Vagina (tissue), 2 donors: Measurements from ENCODE around the gene PPP1R14C. TPM values are rescaled to one million over a fixed set of nuclear protein-coding genes. Genes with fewer than 3 reads are reported as not detected.

Experiments used
- DNase-seq, 2 donors: peaks; one replicate each; pipeline ENCODE4 v3.0.0-alpha.2; 2017; ENCODE audit errors: extremely low spot score in 2 of 2
- H3K27ac ChIP-seq: fragments of 200-600 bp; sonication (generic); one replicate; pipeline ENCODE4 v1.5.1; 2019
- H3K27me3 ChIP-seq: fragments of 200-600 bp; sonication (generic); one replicate; pipeline ENCODE4 v1.5.1; 2019
- H3K36me3 ChIP-seq, 2 donors: fragments of 200-600 bp; sonication (generic); one replicate each; pipeline ENCODE4 v1.5.1; 2017 to 2019
- H3K4me1 ChIP-seq: fragments of 200-600 bp; sonication (generic); one replicate; pipeline ENCODE4 v1.5.1; 2019
- H3K4me3 ChIP-seq, 2 donors: fragments of 200-600 bp; sonication (generic); 1 replicate in 1 of 2; 2 replicates in 1 of 2; pipeline ENCODE4 v1.5.1; 2016 to 2019
- H3K9me3 ChIP-seq: fragments of 200-600 bp; sonication (generic); one replicate; pipeline ENCODE4 v1.5.1; 2019
- CTCF ChIP-seq, 3 experiments: fragments of 450-650 bp in 2 of 3; fragments of 200-600 bp in 1 of 3; sonication (generic) in 1 of 3; IDR thresholded peaks; one replicate each; pipeline ENCODE4 v1.5.1; 2017 to 2019; ENCODE audit warnings: antibody characterized with exemption in 3 of 3, mild to moderate bottlenecking in 2 of 3, moderate library complexity in 2 of 3
- POLR2A ChIP-seq, 2 donors: fragments of 450-650 bp; IDR thresholded peaks; one replicate each; pipeline ENCODE4 v1.6.1; 2017; ENCODE audit warnings: antibody characterized with exemption in 2 of 2, mild to moderate bottlenecking in 2 of 2, moderate library complexity in 2 of 2
- POLR2AphosphoS5 ChIP-seq, 2 donors: sonication (generic); formaldehyde crosslinking; IDR thresholded peaks; one replicate each; pipeline ENCODE4 v1.9.0; 2017; ENCODE audit warnings: antibody characterized with exemption in 2 of 2, mild to moderate bottlenecking in 2 of 2, low read depth in 1 of 2; ENCODE audit not compliant: insufficient read depth in 1 of 2
- intact Hi-C: fragments of 100-400 bp; cut with DNase I; formaldehyde crosslinking; loops from one replicate; pipeline ENCODE4 v1.15.1; 2023
- total RNA-seq: library from RNA; depleted of rRNA; stranded (reverse); fragments of >200 nt; gene quantifications from one replicate; pipeline ENCODE4 v1.2.3, GENCODE V29; 2016

PPP1R14C gene
- total RNA-seq, 1 donor from 2014 or later = 23.8 TPM

GRCh38 chr6:150227281-150227680 lies 84.4 kb downstream of the PPP1R14C start:
- Histone ChIP-seq H3K9me3 (no peaks in the 10 kb centered on the region), H3K27ac (no peak overlapping the region), H3K4me1 (no peaks in the 10 kb centered on the region), H3K27me3 (no peaks in the 10 kb centered on the region), H3K36me3 (no peaks in the 10 kb centered on the region), H3K4me3 (no peak overlapping the region)
- no peak for TF ChIP-seq CTCF (IDR thresholded peaks at IDR 0.05)
- TF ChIP-seq POLR2A (IDR thresholded peaks at IDR 0.05) = no peak
- TF ChIP-seq POLR2AphosphoS5 (IDR thresholded peaks at IDR 0.05; ENCODE audit: insufficient read depth in 1 of 2, low read depth in 1 of 2) = no peak
- intact Hi-C loops = no loop called here
- DNase-seq = no peak

- Histone ChIP-seq H3K27ac (no peak overlapping the region), H3K27me3 (no peaks in the 10 kb centered on the region), H3K4me3 (no peak overlapping the region), H3K4me1 (no peaks in the 10 kb centered on the region), H3K9me3 (no peaks in the 10 kb centered on the region), H3K36me3 (no peaks in the 10 kb centered on the region)
- intact Hi-C loops = no loop called here
- DNase-seq = no peak
- no peak for TF ChIP-seq POLR2AphosphoS5 (IDR thresholded peaks at IDR 0.05; ENCODE audit: insufficient read depth in 1 of 2, low read depth in 1 of 2)
- TF ChIP-seq CTCF (IDR thresholded peaks at IDR 0.05) = no peak
- TF ChIP-seq POLR2A (IDR thresholded peaks at IDR 0.05) = no peak
These were observed 85.4 kb downstream of the PPP1R14C start for GRCh38 chr6:150228072-150228733.

- no peak for TF ChIP-seq POLR2A (IDR thresholded peaks at IDR 0.05)
- no peak for TF ChIP-seq POLR2AphosphoS5 (IDR thresholded peaks at IDR 0.05; ENCODE audit: insufficient read depth in 1 of 2, low read depth in 1 of 2)
- no peak for TF ChIP-seq CTCF (IDR thresholded peaks at IDR 0.05)
- Histone ChIP-seq H3K36me3 (no peaks in the 10 kb centered on the region), H3K4me3 (no peak overlapping the region), H3K4me1 (no peaks in the 10 kb centered on the region), H3K27me3 (no peaks in the 10 kb centered on the region), H3K27ac (no peak overlapping the region), H3K9me3 (no peaks in the 10 kb centered on the region)
- intact Hi-C loops = no loop called here
- DNase-seq = no peak
These were observed 86.8 kb downstream of the PPP1R14C start for GRCh38 chr6:150229436-150230163.

DNA sequence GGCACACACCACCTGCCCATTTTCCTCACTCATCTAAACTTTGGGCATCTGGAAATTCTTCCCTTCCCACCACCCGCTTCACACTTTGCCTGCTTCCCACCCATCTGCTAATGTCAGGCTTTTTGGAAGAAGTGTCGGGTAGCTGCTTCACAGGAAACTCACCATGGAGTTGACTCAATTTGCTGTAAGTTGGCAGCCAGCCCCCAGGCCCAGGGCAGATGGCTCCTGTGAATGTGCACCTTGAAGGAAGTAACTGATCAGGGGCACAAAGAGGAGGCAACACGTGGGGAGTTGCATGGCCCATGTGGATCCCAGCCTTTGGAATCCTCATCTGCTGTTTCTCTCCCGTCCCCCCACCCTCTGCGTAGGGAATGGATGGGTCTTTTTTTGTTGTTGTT lies 87.3 kb downstream of the PPP1R14C start:
- Histone ChIP-seq H3K27ac (no peak overlapping the region), H3K4me3 (no peak overlapping the region), H3K27me3 (no peaks in the 10 kb centered on the region), H3K9me3 (no peaks in the 10 kb centered on the region), H3K36me3 (no peaks in the 10 kb centered on the region), H3K4me1 (no peaks in the 10 kb centered on the region)
- intact Hi-C loops = no loop called here
- no peak for DNase-seq
- TF ChIP-seq POLR2A (IDR thresholded peaks at IDR 0.05) (no peak), CTCF (IDR thresholded peaks at IDR 0.05) (no peak), POLR2AphosphoS5 (IDR thresholded peaks at IDR 0.05; ENCODE audit: insufficient read depth in 1 of 2, low read depth in 1 of 2) (no peak)
